ENCODE data around the gene LCAT.
"Not testable (repeated sequence)": the region's sequence is repeated elsewhere in the genome, so short reads cannot be mapped to it uniquely, and the experiment has no call there.

DNA sequence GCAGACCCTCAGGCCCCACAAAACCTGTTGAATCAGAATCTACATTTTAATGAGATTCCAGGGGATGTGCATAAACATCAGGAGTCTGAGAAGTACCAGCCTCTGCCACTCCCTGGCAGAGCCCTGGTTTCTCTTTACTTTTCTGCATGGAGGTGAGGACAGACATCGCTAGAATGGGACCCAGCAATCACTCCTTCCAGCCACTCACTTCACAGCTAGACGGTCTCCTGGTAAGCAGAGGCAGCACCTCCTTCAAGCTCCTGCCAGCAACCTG, 28.5 kb downstream of the LCAT start:
- TF ChIP-seq, protein P1, sequence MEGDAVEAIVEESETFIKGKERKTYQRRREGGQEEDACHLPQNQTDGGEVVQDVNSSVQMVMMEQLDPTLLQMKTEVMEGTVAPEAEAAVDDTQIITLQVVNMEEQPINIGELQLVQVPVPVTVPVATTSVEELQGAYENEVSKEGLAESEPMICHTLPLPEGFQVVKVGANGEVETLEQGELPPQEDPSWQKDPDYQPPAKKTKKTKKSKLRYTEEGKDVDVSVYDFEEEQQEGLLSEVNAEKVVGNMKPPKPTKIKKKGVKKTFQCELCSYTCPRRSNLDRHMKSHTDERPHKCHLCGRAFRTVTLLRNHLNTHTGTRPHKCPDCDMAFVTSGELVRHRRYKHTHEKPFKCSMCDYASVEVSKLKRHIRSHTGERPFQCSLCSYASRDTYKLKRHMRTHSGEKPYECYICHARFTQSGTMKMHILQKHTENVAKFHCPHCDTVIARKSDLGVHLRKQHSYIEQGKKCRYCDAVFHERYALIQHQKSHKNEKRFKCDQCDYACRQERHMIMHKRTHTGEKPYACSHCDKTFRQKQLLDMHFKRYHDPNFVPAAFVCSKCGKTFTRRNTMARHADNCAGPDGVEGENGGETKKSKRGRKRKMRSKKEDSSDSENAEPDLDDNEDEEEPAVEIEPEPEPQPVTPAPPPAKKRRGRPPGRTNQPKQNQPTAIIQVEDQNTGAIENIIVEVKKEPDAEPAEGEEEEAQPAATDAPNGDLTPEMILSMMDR (IDR thresholded peaks at IDR 0.05): not testable (repeated sequence)
- TF ChIP-seq POLR2A (IDR thresholded peaks at IDR 0.05): not testable (repeated sequence)

Measured in Peyer's patch (tissue), 4 donors.